H1 (cell line): ENCODE measurements around the gene C3orf20. TPM values are rescaled to one million over a fixed set of nuclear protein-coding genes. Genes with fewer than 3 reads are reported as not detected.

ENCODE experiments used
- CTCF ChIA-PET: fragments of 300-600 bp; sonication (Branson Sonifier 250); formaldehyde crosslinking; loops from one replicate; lab custom pipeline; 2021; ENCODE audit not compliant: partially characterized antibody; lab: Charles Lee
- POLR2A ChIA-PET: fragments of 300-600 bp; sonication (Branson Sonifier 250); formaldehyde crosslinking; loops from one replicate; lab custom pipeline; 2021; ENCODE audit warnings: inconsistent platforms; ENCODE audit not compliant: partially characterized antibody; lab: Charles Lee
- DNase-seq, 2 experiments: peaks; one replicate each; pipeline versions ENCODE4 v3.0.0 to v3.0.0-alpha.2; 2010 to 2022; ENCODE audit warnings: low spot score in 2 of 2, low read depth in 1 of 2, mixed read lengths in 1 of 2
- FAIRE-seq: peaks from 2 replicates; lab custom pipeline; 2011; peaks lifted over from hg19 to GRCh38; lab: Jason Lieb, UNC
- H2AFZ ChIP-seq: 2 replicates; pipeline ENCODE4 v1.8.1; 2012; ENCODE audit warnings: low read length, inconsistent platforms
- H2AK5ac ChIP-seq: 2 replicates; pipeline ENCODE4 v1.6.1; 2013; ENCODE audit warnings: low read depth, low read length
- H2BK120ac ChIP-seq: replicated peaks from 2 replicates; pipeline ENCODE3; 2013; ENCODE audit warnings: low read depth, low read length, inconsistent platforms
- H2BK12ac ChIP-seq: 2 replicates; pipeline ENCODE4 v1.6.1; 2013; ENCODE audit warnings: low read depth, low read length
- H2BK15ac ChIP-seq: 2 replicates; pipeline ENCODE4 v1.6.1; 2013; ENCODE audit warnings: low read length
- H2BK20ac ChIP-seq: 2 replicates; pipeline ENCODE4 v1.6.1; 2013; ENCODE audit warnings: low read length
- H2BK5ac ChIP-seq: 2 replicates; pipeline ENCODE4 v1.6.1; 2013; ENCODE audit warnings: low read depth, low read length
- H3K14ac ChIP-seq: 2 replicates; pipeline ENCODE4 v1.6.1; 2013; ENCODE audit warnings: inconsistent platforms; ENCODE audit not compliant: insufficient read length
- H3K18ac ChIP-seq: 2 replicates; pipeline ENCODE4 v1.6.1; 2013; ENCODE audit warnings: low read length; ENCODE audit errors: extremely low read depth
- H3K23ac ChIP-seq: 2 replicates; pipeline ENCODE4 v1.6.1; 2013; ENCODE audit warnings: inconsistent platforms; ENCODE audit not compliant: insufficient read length
- H3K23me2 ChIP-seq: 2 replicates; pipeline ENCODE4 v1.6.1; 2013; ENCODE audit warnings: low read depth, low read length
- H3K27ac ChIP-seq: 2 replicates; pipeline ENCODE4 v1.6.1; 2011; ENCODE audit warnings: low read depth, low read length, inconsistent platforms
- H3K27me3 ChIP-seq, 4 experiments: replicated peaks in 1 of 4; 1 replicate in 1 of 4; 2 replicates in 3 of 4; pipeline versions ENCODE4 v1.6.1 to v1.8.1; 2011 to 2013; ENCODE audit warnings: low read length in 3 of 4, mild to moderate bottlenecking in 3 of 4, inconsistent platforms in 2 of 4, mixed read lengths in 2 of 4, moderate library complexity in 1 of 4; ENCODE audit not compliant: control insufficient read depth in 3 of 4, insufficient read depth in 3 of 4; ENCODE audit errors: extremely low read depth in 1 of 4
- H3K36me3 ChIP-seq, 4 experiments: 2 replicates each; pipeline versions ENCODE4 v1.6.1 to v1.8.1; 2011 to 2013; ENCODE audit warnings: mild to moderate bottlenecking in 4 of 4, low read length in 3 of 4, moderate library complexity in 2 of 4, control low read depth in 1 of 4, inconsistent platforms in 1 of 4; ENCODE audit not compliant: insufficient read depth in 4 of 4, control insufficient read depth in 2 of 4
- H3K4ac ChIP-seq: replicated peaks from 2 replicates; pipeline ENCODE3; 2013; ENCODE audit warnings: low read length, low read depth, mixed read lengths, inconsistent platforms; ENCODE audit not compliant: insufficient read length
- H3K4me1 ChIP-seq, 4 experiments: replicated peaks in 1 of 4; 1 replicate in 1 of 4; 2 replicates in 3 of 4; pipeline versions ENCODE4 v1.6.1 to v1.8.1; 2011 to 2013; ENCODE audit warnings: low read length in 3 of 4, inconsistent platforms in 2 of 4, mixed read lengths in 1 of 4; ENCODE audit not compliant: insufficient read depth in 4 of 4, control insufficient read depth in 3 of 4
- H3K4me2 ChIP-seq, 2 experiments: 2 replicates each; pipeline versions ENCODE4 v1.6.1 to v1.8.1; 2011 to 2013; ENCODE audit warnings: low read depth in 2 of 2, low read length in 2 of 2, control low read depth in 1 of 2, inconsistent platforms in 1 of 2, mild to moderate bottlenecking in 1 of 2; ENCODE audit not compliant: insufficient read depth in 1 of 2
- H3K4me3 ChIP-seq, 4 experiments: fragments of 200-600, 300-600 bp in 1 of 4; sonication (generic), shearing (Covaris generic), sonication (Bioruptor Twin) in 1 of 4; 2 replicates each; pipeline versions ENCODE4 v1.5.1 to v1.8.1; 2011 to 2016; ENCODE audit warnings: low read length in 4 of 4, low read depth in 3 of 4, control low read depth in 2 of 4, inconsistent platforms in 2 of 4, mild to moderate bottlenecking in 2 of 4, mixed read lengths in 1 of 4, moderate library complexity in 1 of 4; ENCODE audit not compliant: insufficient read depth in 2 of 4; ENCODE audit errors: extremely low read depth in 1 of 4
- H3K56ac ChIP-seq: replicated peaks from 2 replicates; pipeline ENCODE3; 2013; ENCODE audit warnings: low read depth, mild to moderate bottlenecking, mixed read lengths, low read length, inconsistent platforms; ENCODE audit not compliant: insufficient read length
- H3K79me1 ChIP-seq: 2 replicates; pipeline ENCODE4 v1.6.1; 2013; ENCODE audit warnings: low read depth, low read length, control low read depth
- H3K79me2 ChIP-seq, 2 experiments: 2 replicates each; pipeline versions ENCODE4 v1.6.1 to v1.8.1; 2012 to 2013; ENCODE audit warnings: low read length in 2 of 2, mild to moderate bottlenecking in 2 of 2, inconsistent platforms in 1 of 2; ENCODE audit not compliant: insufficient read depth in 2 of 2, control insufficient read depth in 1 of 2
- H3K9ac ChIP-seq, 4 experiments: replicated peaks in 1 of 4; 1 replicate in 1 of 4; 2 replicates in 3 of 4; pipeline versions ENCODE4 v1.6.1 to v1.8.1; 2011 to 2013; ENCODE audit warnings: low read depth in 3 of 4, low read length in 3 of 4, control low read depth in 2 of 4, mild to moderate bottlenecking in 2 of 4, moderate library complexity in 2 of 4, inconsistent platforms in 1 of 4; ENCODE audit errors: extremely low read depth in 1 of 4
- H3K9me3 ChIP-seq, 2 experiments: 2 replicates each; pipeline versions ENCODE4 v1.6.1 to v1.8.1; 2012 to 2013; ENCODE audit warnings: mild to moderate bottlenecking in 2 of 2, moderate library complexity in 2 of 2, control low read depth in 1 of 2, inconsistent platforms in 1 of 2, low read depth in 1 of 2, low read length in 1 of 2, mixed read lengths in 1 of 2; ENCODE audit not compliant: insufficient read depth in 2 of 2
- H4K20me1 ChIP-seq, 2 experiments: replicated peaks in 1 of 2; 2 replicates each; pipeline versions ENCODE3 to v1.8.1; 2011 to 2013; ENCODE audit warnings: inconsistent platforms in 2 of 2, low read length in 2 of 2, mild to moderate bottlenecking in 1 of 2; ENCODE audit not compliant: insufficient read depth in 2 of 2, control insufficient read depth in 1 of 2
- H4K5ac ChIP-seq: 2 replicates; pipeline ENCODE4 v1.6.1; 2013; ENCODE audit warnings: low read length, low read depth, mixed read lengths, inconsistent platforms; ENCODE audit not compliant: insufficient read length
- H4K8ac ChIP-seq: 2 replicates; pipeline ENCODE4 v1.8.0; 2013; ENCODE audit warnings: mild to moderate bottlenecking, moderate library complexity, low read length, inconsistent platforms; ENCODE audit not compliant: insufficient read depth; ENCODE audit errors: extremely low read depth
- H4K91ac ChIP-seq: replicated peaks from 2 replicates; pipeline ENCODE3; 2013; ENCODE audit warnings: low read length, mixed read lengths, inconsistent platforms; ENCODE audit not compliant: insufficient read length
- BCL11A ChIP-seq, 2 experiments: IDR thresholded peaks; one replicate each; pipeline ENCODE4 v1.6.1; 2011; ENCODE audit warnings: low read depth in 2 of 2, low read length in 2 of 2, mild to moderate bottlenecking in 2 of 2
- CBX5 ChIP-seq: fragments of 300-800, 300-1000 bp; sonication (generic); IDR thresholded peaks from 2 replicates; pipeline ENCODE4 v1.7.1; 2016; ENCODE audit warnings: antibody characterized with exemption, low read length, low read depth
- FOSL1 ChIP-seq: IDR thresholded peaks from 2 replicates; pipeline ENCODE4 v1.6.1; 2011; ENCODE audit warnings: mild to moderate bottlenecking, low read depth, low read length, moderate library complexity; ENCODE audit not compliant: insufficient read depth
- MAX ChIP-seq: IDR thresholded peaks from 2 replicates; pipeline ENCODE4 v1.6.1; 2012; ENCODE audit warnings: inconsistent platforms
- RAD21 ChIP-seq, 2 experiments: IDR thresholded peaks in 1 of 2; conservative IDR thresholded peaks in 1 of 2; 2 replicates each; pipeline ENCODE4 v1.6.1; 2011; ENCODE audit warnings: low read depth in 2 of 2, low read length in 2 of 2, improper control_type of control experiment in 1 of 2, inconsistent platforms in 1 of 2, mild to moderate bottlenecking in 1 of 2, moderate library complexity in 1 of 2
- SAP30 ChIP-seq: fragments of 300-600 bp; sonication (generic); IDR thresholded peaks from 2 replicates; pipeline ENCODE4 v1.7.1; 2012; ENCODE audit warnings: low read length, moderate library complexity, mild to moderate bottlenecking, inconsistent platforms; ENCODE audit not compliant: insufficient read depth, insufficient replicate concordance
- SIN3A ChIP-seq, 2 experiments: IDR thresholded peaks in 1 of 2; conservative IDR thresholded peaks in 1 of 2; 2 replicates each; pipeline ENCODE4 v1.6.1; 2011 to 2012; ENCODE audit warnings: low read length in 2 of 2, improper control_type of control experiment in 1 of 2, low read depth in 1 of 2, mild to moderate bottlenecking in 1 of 2
- TAF1 ChIP-seq: IDR thresholded peaks from 2 replicates; pipeline ENCODE4 v1.6.1; 2011; ENCODE audit warnings: mild to moderate bottlenecking, low read depth, low read length
- TEAD4 ChIP-seq: IDR thresholded peaks from 2 replicates; pipeline ENCODE4 v1.6.1; 2012; ENCODE audit warnings: low read depth, low read length, inconsistent platforms, mixed read lengths
- YY1 ChIP-seq: IDR thresholded peaks from 2 replicates; pipeline ENCODE4 v1.6.1; 2011; ENCODE audit warnings: low read depth, mild to moderate bottlenecking, low read length
- polyA plus RNA-seq, 7 experiments: library from polyadenylated mRNA; depleted of rRNA in 3 of 7; stranded (reverse) in 5 of 7; unstranded in 2 of 7; fragments of >200 nt in 5 of 7; fragments of 200-250 nt in 2 of 7; gene quantifications; 1 replicate in 5 of 7; 2 replicates in 1 of 7; 4 replicates in 1 of 7; pipeline versions ENCODE4 v1.2.1 to v1.2.3, GENCODE V29; 2011 to 2013; ENCODE audit warnings: missing spikeins in 2 of 7, mixed read lengths in 2 of 7
- total RNA-seq: library from RNA; stranded (reverse); fragmentation: NEBNext Ultra II Directional; extraction: Animal tissue kit (Norgen Biotek cat#: 25700); gene quantifications from 2 replicates; pipeline ENCODE4 v1.2.1, GENCODE V29; 2021

C3orf20 gene
- total and polyA plus RNA-seq, 2 of the 8 experiments (the other 6 are each of a cell fraction or from before 2014, with no cell fraction given) = not detected

GRCh38 chr3:14808025-14808424, 133.1 kb downstream of the C3orf20 start:
- Histone ChIP-seq H3K9ac (no peak overlapping the region), H3K27me3 (peaks cover 7 to 45% (median 37%) of the 10 kb centered on the region in 4 experiments), H2AK5ac (no peak overlapping the region), H3K4me1 (peaks cover 0 to 11% (median 3%) of the 10 kb centered on the region in 4 experiments; a peak in 3 of 7 replicates), H2BK12ac (no peak overlapping the region), H3K4me3 (no peak overlapping the region), H3K9me3 (no peaks in the 10 kb centered on the region), H3K23ac (no peak overlapping the region), H3K79me2 (no peaks in the 10 kb centered on the region), H3K36me3 (no peaks in the 10 kb centered on the region), H2BK5ac (no peak overlapping the region), H4K91ac (no peak overlapping the region), H2BK20ac (no peak overlapping the region), H3K14ac (no peak overlapping the region), H4K20me1 (no peaks in the 10 kb centered on the region), H3K18ac (no peak overlapping the region), H2AFZ (no peak overlapping the region), H4K5ac (no peak overlapping the region), H3K27ac (no peak overlapping the region), H2BK120ac (no peak overlapping the region)
- no peak for FAIRE-seq
- CTCF ChIA-PET = interaction anchor here (1.2 to 1.9 kb wide), 3 partner anchors 15 to 27 kb away, joined by 4 to 7 read pairs (median 4); no protein-coding TSS in a partner anchor
- TF ChIP-seq YY1 = no peak
- no peak for TF ChIP-seq MAX
- TF ChIP-seq RAD21 (IDR thresholded peaks at IDR 0.05 in 1 of 2, conservative IDR thresholded peaks at IDR 0.05 in 1 of 2; ENCODE audit: low read depth in 2 of 2, low read length in 2 of 2) = no peak
- no peak for TF ChIP-seq TEAD4
- TF ChIP-seq BCL11A (IDR thresholded peaks at IDR 0.05; ENCODE audit: low read depth in 2 of 2, low read length in 2 of 2) = no peak
- no peak for TF ChIP-seq SIN3A (conservative IDR thresholded peaks at IDR 0.05 in 1 of 2, IDR thresholded peaks at IDR 0.05 in 1 of 2; ENCODE audit: low read depth in 1 of 2, low read length in 2 of 2)
- TF ChIP-seq FOSL1 = no peak
- no peak for TF ChIP-seq SAP30
- no peak for TF ChIP-seq TAF1
- no peak for TF ChIP-seq CBX5
- TF ChIP-seq, all 59 proteins: peak for 0
- no peak overlapping the region for H3K56ac ChIP-seq
- H3K79me1 ChIP-seq = no peaks in the 10 kb centered on the region
- H4K8ac ChIP-seq = no peak overlapping the region
- POLR2A ChIA-PET = no interaction called here
- H3K4ac ChIP-seq = no peak overlapping the region
- no peak for DNase-seq
- H3K23me2 ChIP-seq = peaks cover 19% of the 10 kb centered on the region; the same call in 1 of the 2 replicates
- H2BK15ac ChIP-seq = no peak overlapping the region
- no peak overlapping the region for H3K4me2 ChIP-seq
